Mammary epithelial cell (primary cell): ENCODE measurements around the gene RPL36AL.

ENCODE experiments used
- CTCF ChIP-seq, 2 donors: IDR thresholded peaks in 1 of 2; conservative IDR thresholded peaks in 1 of 2; 2 replicates each; pipeline ENCODE4 v1.5.1; 2011 to 2012; ENCODE audit warnings: inconsistent platforms in 2 of 2, low read length in 2 of 2, mild to moderate bottlenecking in 2 of 2, control low read depth in 1 of 2, low read depth in 1 of 2; ENCODE audit not compliant: insufficient read depth in 1 of 2; ENCODE audit errors: extremely low read depth in 1 of 2
- EZH2 ChIP-seq: IDR thresholded peaks from 2 replicates; pipeline ENCODE4 v1.6.1; 2012; ENCODE audit warnings: low read length, inconsistent platforms, borderline replicate concordance

GRCh38 chr14:49659526-49660455 lies 39.4 kb upstream of the RPL36AL start:
- TF ChIP-seq CTCF (conservative IDR thresholded peaks at IDR 0.05 in 1 of 2, IDR thresholded peaks at IDR 0.05 in 1 of 2; ENCODE audit: extremely low read depth in 1 of 2, insufficient read depth in 1 of 2, low read depth in 1 of 2, low read length in 2 of 2) (no peak), EZH2 (no peak)
